Limb (tissue), 2 donors: ENCODE data around the gene LRFN2.

Experiments
- DNase-seq, 2 donors: peaks; one replicate each; pipeline ENCODE4 v3.0.0-alpha.2; 2016; ENCODE audit errors: extremely low spot score in 2 of 2

LRFN2 gene

DNA sequence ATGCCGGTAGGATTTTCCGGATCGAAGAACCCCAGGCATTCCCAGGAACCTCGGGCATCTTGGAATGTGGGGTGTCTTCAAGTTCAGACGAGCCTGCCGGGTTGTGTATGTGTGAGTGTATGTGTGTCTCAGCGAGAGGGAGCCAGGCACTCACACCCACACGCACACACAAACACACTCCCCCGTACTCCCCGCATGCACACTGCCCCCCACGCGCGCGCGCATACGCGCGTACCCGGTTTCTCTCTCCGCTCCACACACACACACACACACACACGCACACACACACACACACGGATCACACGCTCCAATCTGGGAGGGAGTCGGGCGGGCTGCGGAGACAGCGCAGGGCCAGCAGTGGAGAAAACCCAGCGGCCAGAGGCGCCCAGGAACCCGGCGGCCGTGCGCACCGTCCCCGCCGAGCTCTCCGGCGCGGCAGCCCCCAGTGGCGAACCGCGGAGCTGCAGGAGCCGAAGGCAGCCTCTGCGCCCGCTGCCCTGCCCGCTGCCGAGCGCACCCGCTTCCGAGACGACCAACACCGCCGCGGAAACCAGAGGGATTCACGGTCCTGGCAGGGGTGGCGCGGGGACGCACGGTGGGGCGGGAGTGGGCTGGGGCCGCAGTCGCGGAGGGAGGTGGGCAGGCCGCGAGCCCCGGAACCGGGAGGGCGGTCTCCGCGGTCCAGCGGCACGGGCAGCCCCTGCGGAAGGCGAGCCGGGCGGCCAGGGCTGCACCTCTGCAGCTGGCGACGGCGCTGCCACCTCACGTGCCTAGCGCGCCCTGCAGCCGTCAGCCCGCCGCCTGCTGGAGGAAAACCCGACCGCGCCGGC, at the start of gene LRFN2:
Gene LRFN2 (minus strand): TSS at position 125 of the 830 bp plus-strand sequence.
- DNase-seq: peak; percentile 71 to 91

- DNase-seq: peak in 1 of 2 donors; percentile 37
Observed at GRCh38 chr6:40634429-40634828, 47.3 kb upstream of the LRFN2 start.

GRCh38 chr6:40631744-40632143, 44.6 kb upstream of the LRFN2 start:
- no peak for DNase-seq

DNA sequence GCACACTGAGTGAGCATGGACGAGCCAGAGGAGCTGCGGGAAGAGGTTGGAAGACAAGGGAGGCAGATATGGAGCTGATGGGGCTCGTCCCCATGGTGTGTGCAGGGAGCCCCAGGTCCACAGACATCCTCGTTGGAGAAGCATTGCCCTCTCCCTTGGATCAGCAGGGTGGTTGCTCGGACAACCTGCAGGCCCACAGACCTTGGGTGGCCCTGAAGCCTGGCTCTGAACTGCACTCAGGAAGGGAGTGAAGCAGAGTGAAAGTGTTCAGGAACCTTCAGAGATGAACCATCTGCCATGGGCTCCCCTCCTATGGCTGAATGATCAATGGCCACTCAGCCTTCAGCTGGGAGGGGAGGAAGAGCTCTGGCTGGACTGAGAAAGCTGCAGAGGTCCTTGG, 43.3 kb upstream of the LRFN2 start:
- DNase-seq: no peak

GRCh38 chr6:40630051-40630450, 42.9 kb upstream of the LRFN2 start:
- peak in 1 of 2 donors; percentile 51 for DNase-seq

DNA sequence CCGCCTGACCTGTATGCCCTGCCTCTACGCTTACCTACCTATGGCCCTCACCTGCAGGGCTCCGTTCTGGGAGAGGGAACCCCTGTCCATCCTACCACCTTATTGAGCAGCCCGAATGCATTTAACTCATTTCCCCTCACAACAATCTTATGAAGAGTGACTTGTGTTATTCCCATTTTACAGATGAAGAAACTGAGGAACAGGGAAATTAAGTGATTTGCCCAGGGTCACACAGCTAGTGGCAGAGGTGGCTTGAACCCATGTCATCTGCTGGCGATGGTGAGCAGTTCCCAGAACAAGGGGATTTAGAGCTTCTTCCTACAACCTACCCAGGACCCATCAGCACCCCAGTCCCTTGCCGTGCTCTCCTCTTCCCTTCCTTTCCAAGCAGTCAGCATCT, 42.3 kb upstream of the LRFN2 start:
- no peak for DNase-seq

- no peak for DNase-seq
Observed at GRCh38 chr6:40627316-40627715, 40.2 kb upstream of the LRFN2 start.

DNA sequence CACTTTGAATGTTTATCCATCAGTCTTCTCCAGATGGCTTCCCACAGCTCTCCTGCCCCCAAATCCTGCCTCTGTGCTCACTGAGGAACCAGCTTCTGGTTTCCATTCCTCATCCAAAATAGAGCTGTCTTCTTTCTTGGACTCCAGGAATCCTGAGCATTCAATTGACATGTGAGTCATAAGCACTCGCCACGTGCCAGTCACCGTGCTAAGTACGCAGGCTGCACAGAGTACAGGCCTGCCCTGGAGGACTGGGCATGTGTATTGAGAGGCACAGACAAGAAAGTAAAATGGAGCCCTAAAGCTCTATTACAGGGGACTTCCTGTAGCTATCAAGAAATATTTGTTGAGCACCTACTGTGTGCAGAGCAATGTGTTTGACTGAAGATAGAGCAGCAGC, 39.7 kb upstream of the LRFN2 start:
- no peak for DNase-seq

GRCh38 chr6:40623932-40624331, 36.8 kb upstream of the LRFN2 start:
- DNase-seq: no peak

DNA sequence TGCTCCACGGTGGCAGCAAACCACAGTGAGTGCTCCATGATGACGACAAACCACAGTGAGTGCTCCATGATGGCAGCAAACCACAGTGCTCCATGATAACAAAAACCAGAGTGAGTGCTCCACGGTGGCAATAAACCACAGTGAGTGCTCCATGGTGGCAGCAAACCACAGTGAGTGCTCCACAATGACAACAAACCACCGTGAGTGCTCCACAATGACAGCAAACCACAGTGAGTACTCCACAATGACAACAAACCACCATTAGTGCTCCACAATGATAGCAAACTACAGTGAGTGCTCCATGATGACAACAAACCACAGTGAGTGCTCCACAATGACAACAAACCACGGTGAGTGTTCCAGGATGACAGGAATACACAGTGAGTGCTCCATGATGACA, 36.0 kb upstream of the LRFN2 start:
- no peak for DNase-seq

GRCh38 chr6:40620574-40621240, 33.5 kb upstream of the LRFN2 start:
- no peak for DNase-seq

DNA sequence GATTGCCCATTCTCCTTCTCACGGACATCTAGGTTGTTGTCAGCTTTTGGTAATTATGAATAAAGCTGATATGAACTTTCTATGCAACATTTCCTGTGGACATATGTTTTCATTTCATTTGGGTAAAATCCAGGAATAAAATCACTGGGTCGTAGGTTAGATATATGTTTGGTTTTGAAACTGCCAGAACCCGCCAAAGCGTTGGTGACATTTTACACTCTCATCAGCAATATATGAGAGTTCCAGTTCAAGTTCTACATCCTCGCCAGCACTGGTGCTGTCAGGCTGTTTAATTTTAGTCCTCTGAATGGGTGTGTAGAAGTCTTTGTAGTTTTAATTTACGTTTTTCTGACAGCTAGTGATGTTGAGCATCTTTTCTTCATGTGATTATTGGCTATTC, 27.5 kb upstream of the LRFN2 start:
- DNase-seq: no peak

- DNase-seq: no peak
Observed at GRCh38 chr6:40611912-40612311, 24.7 kb upstream of the LRFN2 start.

- DNase-seq: no peak
Observed at GRCh38 chr6:40611434-40611833, 24.3 kb upstream of the LRFN2 start.

- DNase-seq: no peak
Observed at GRCh38 chr6:40610229-40610628, 23.1 kb upstream of the LRFN2 start.

GRCh38 chr6:40606981-40607380, 19.8 kb upstream of the LRFN2 start:
- no peak for DNase-seq

DNA sequence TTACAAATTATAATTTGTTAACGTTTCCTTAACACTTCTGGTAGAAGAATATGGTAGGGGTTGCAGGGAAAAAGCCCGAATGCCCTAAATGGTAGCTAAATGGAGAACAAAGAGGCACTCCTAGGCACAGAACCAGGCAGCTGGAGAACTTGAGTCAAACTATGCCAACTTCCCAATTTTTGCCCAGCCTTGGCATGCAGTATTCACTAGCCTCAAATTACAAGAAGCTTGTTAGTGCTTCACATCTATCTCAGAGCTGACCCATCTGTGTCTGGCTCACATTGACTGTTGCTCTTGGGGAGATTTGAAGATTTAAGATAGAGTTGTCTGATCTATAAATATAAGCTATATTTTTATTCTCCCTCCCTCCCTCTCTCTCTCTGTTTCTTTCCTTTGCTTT, 19.4 kb upstream of the LRFN2 start:
- no peak for DNase-seq

DNA sequence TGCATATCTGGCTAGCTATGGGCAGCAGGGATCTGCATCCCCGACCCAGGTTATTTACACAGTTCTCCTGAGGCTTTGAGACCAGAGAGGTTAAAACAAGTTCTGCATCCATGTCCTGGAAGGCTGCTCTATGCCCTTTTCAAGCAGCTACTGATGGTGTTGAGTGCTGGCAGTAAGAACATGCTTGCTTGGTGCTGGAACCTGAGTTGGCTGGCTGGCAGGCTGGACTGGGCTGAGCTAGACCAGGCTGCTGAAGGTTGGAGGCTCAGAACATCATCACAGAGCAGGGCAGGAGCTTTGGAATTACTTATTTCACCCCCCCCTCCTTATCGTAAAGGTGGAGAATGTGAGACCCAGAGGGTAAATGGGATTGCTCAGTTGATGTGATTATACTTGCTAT, 16.9 kb upstream of the LRFN2 start:
- no peak for DNase-seq

DNA sequence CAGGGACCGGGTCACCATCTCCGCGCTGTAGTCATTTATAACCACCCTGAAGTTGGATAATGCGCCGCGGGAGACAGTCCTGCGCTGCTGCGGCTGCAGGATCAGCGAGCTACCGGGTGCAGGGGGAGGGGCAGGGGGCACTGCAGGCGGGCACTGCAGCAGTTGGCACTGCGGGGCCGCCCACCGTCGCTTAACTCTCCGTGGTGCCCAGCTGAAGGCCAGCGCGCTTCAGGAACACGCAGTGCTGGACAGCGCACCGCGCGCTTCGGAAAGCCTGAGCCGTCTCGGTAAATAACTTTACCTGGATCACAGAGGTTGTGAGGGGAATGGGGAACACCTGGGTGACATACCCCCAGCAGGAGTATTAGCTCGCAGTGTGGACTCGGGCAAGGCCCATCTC, 12.4 kb upstream of the LRFN2 start:
- DNase-seq: peak; percentile 14 to 67

GRCh38 chr6:40598516-40598915, 11.4 kb upstream of the LRFN2 start:
- DNase-seq: no peak

DNA sequence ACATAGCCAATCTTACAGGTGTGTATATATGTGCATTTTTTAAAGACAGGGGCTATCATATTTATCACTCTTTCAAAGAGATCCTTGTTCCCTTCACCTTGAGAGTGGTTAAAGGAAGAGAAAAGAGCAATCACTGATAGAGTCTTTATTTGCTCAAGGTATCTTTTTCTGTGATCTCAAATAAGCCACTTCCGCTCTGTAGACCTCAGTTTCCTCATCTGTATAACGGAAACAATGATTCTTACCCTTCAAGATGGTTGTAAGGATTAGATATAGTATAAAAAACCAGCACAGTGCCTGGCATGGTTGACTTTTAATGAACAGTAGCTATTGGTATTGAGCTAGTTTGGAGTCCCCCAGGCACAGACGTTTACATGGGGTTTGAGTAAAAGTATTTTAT, 10.1 kb upstream of the LRFN2 start:
- DNase-seq: no peak

DNA sequence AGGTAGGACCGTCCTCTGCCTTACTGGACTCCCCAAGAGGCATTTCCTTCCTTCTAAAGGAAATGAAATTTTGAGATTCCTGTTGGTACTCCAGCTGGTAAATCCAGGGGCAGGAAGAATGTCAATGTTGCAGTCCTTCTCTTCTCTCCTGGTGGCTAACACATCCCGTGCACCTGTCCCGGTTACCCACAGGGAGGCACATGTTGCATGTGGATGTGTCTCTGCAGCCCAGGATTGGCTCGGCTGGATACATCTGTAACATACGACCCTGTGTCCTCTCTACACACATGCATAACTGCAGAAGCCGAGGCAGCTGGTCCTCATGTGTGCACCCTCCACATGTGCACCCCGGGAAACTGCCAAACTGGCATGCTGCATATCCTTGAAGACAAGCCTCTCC, 1.3 kb upstream of the LRFN2 start:
- DNase-seq: no peak

GRCh38 chr6:40588070-40588384, 863 bp upstream of the LRFN2 start:
- no peak for DNase-seq
